GM19463 (cell line): ENCODE measurements around the gene KLK6.

ENCODE experiments used
- ATAC-seq: cut with Tn5 transposase; IDR thresholded peaks from one replicate; pipeline ENCODE4 v1.9.1; 2021; ENCODE audit warnings: mild to moderate bottlenecking, moderate library complexity; ENCODE audit not compliant: unreplicated experiment

Gene KLK6

GRCh38 chr19:50959731-50960500 is 9.5 kb downstream of the KLK6 start:
- ATAC-seq: no peak

- ATAC-seq: no peak
Measured at GRCh38 chr19:50957587-50957986, 11.8 kb downstream of the KLK6 start.

- ATAC-seq: no peak
Measured at GRCh38 chr19:50952910-50953309, 16.5 kb downstream of the KLK6 start, which contains the start of gene KLK5. KLK5 (minus strand) TSS chr19:50953038; CDS start chr19:50952657, 381 bp downstream.

- ATAC-seq: no peak
Measured at GRCh38 chr19:50949861-50950260, 19.5 kb downstream of the KLK6 start.

GRCh38 chr19:50947123-50947522 is 22.3 kb downstream of the KLK6 start:
- no peak for ATAC-seq

GRCh38 chr19:50944795-50945194 is 24.6 kb downstream of the KLK6 start:
- no peak for ATAC-seq

GRCh38 chr19:50943074-50943828 is 26.1 kb downstream of the KLK6 start:
- ATAC-seq: no peak

- no peak for ATAC-seq
Measured at GRCh38 chr19:50939596-50939995, 29.8 kb downstream of the KLK6 start.

- ATAC-seq: no peak
Measured at GRCh38 chr19:50933640-50934039, 35.8 kb downstream of the KLK6 start.

GRCh38 chr19:50932690-50933083 is 36.7 kb downstream of the KLK6 start:
- ATAC-seq: no peak

- ATAC-seq: no peak
Measured at GRCh38 chr19:50932018-50932689, 37.2 kb downstream of the KLK6 start.

- ATAC-seq: no peak
Measured at GRCh38 chr19:50931023-50931422, 38.4 kb downstream of the KLK6 start.

GRCh38 chr19:50928831-50929230 is 40.6 kb downstream of the KLK6 start:
- no peak for ATAC-seq

- no peak for ATAC-seq
Measured at GRCh38 chr19:50926144-50926543, 43.2 kb downstream of the KLK6 start.

GRCh38 chr19:50925734-50926133 is 43.7 kb downstream of the KLK6 start:
- no peak for ATAC-seq

GRCh38 chr19:50924586-50924985 is 44.8 kb downstream of the KLK6 start:
- no peak for ATAC-seq

- ATAC-seq: peak; percentile 66
Measured at GRCh38 chr19:50922317-50922853, 47.0 kb downstream of the KLK6 start.

- ATAC-seq: no peak
Measured at GRCh38 chr19:50921426-50922316, 47.7 kb downstream of the KLK6 start.

- no peak for ATAC-seq
Measured at GRCh38 chr19:50916069-50916468, 53.3 kb downstream of the KLK6 start.
